Stimulated activated CD8-positive, alpha-beta memory T cell treated with anti-CD3 and anti-CD28 coated beads, Interleukin-15, amount 100 ng/mL, for 48 hours (primary cell): ENCODE measurements around the gene MRPL36.
"Not testable (repeated sequence)": the region's sequence is repeated elsewhere in the genome, so short reads cannot be mapped to it uniquely, and the experiment has no call there.

Experiments
- DNase-seq, 2 donors: peaks; one replicate each; pipeline ENCODE4 v3.0.0-alpha.2; 2020; ENCODE audit warnings: low read depth in 2 of 2

The MRPL36 gene

GRCh38 chr5:1832511-1833250 is 33.0 kb upstream of the MRPL36 start:
- DNase-seq, result no peak

- no peak for DNase-seq
Measured at GRCh38 chr5:1831677-1832313, 32.2 kb upstream of the MRPL36 start.

- DNase-seq, result no peak
Measured at GRCh38 chr5:1831257-1831656, 31.6 kb upstream of the MRPL36 start.

GRCh38 chr5:1830571-1831228 is 31.1 kb upstream of the MRPL36 start:
- no peak for DNase-seq

GRCh38 chr5:1827886-1828397 is 28.3 kb upstream of the MRPL36 start:
- DNase-seq, result no peak

GRCh38 chr5:1827025-1827885 is 27.6 kb upstream of the MRPL36 start:
- DNase-seq, result no peak

- no peak for DNase-seq
Measured at GRCh38 chr5:1826235-1826980, 26.8 kb upstream of the MRPL36 start.

- DNase-seq, result no peak
Measured at GRCh38 chr5:1824903-1825841, 25.5 kb upstream of the MRPL36 start.

- no peak for DNase-seq
Measured at GRCh38 chr5:1824109-1824821, 24.6 kb upstream of the MRPL36 start.

GRCh38 chr5:1823381-1824034 is 23.9 kb upstream of the MRPL36 start:
- no peak for DNase-seq

- no peak for DNase-seq
Measured at GRCh38 chr5:1821862-1822261, 22.2 kb upstream of the MRPL36 start.

- DNase-seq, result no peak
Measured at GRCh38 chr5:1820926-1821325, 21.3 kb upstream of the MRPL36 start.

- no peak for DNase-seq
Measured at GRCh38 chr5:1820381-1820780, 20.7 kb upstream of the MRPL36 start.

- no peak for DNase-seq
Measured at GRCh38 chr5:1819458-1819857, 19.8 kb upstream of the MRPL36 start.

- DNase-seq, result no peak
Measured at GRCh38 chr5:1818784-1819183, 19.1 kb upstream of the MRPL36 start.

GRCh38 chr5:1817261-1818043 is 17.8 kb upstream of the MRPL36 start:
- DNase-seq, result no peak

- not testable (repeated sequence) for DNase-seq
Measured at GRCh38 chr5:1816495-1817089, 17.0 kb upstream of the MRPL36 start.

- DNase-seq, result no peak
Measured at GRCh38 chr5:1815881-1816292, 16.2 kb upstream of the MRPL36 start.
